Measurements from ENCODE around the gene ZNF256. TPM values are rescaled to one million over a fixed set of nuclear protein-coding genes. Genes with fewer than 3 reads are reported as not detected.

ZNF256 gene
- total RNA-seq, 1 donor from 2014 or later = 3.7 TPM

DNA sequence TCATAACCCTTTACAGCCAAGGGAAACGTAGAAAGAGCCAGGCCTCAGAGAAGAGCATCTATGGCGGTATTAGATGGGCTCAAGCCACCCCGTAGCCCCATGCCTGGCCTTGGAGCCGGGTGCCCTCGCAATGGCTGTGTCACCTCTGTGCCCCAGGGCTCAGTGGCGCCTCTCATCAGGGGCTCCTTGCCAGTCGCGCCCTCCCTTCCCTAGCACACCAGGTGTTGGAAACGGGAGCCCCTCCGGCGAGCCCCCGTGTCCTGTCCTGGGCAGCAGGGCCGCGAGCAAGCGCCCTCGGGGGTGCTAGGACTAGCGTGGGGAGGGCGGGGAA, 453 bp downstream of the ZNF256 start:
- no peak for TF ChIP-seq POLR2AphosphoS5 (IDR thresholded peaks at IDR 0.05; ENCODE audit: insufficient read depth in 1 of 2, low read depth in 1 of 2)
- no peak for TF ChIP-seq POLR2A (IDR thresholded peaks at IDR 0.05)
- TF ChIP-seq, protein P1, sequence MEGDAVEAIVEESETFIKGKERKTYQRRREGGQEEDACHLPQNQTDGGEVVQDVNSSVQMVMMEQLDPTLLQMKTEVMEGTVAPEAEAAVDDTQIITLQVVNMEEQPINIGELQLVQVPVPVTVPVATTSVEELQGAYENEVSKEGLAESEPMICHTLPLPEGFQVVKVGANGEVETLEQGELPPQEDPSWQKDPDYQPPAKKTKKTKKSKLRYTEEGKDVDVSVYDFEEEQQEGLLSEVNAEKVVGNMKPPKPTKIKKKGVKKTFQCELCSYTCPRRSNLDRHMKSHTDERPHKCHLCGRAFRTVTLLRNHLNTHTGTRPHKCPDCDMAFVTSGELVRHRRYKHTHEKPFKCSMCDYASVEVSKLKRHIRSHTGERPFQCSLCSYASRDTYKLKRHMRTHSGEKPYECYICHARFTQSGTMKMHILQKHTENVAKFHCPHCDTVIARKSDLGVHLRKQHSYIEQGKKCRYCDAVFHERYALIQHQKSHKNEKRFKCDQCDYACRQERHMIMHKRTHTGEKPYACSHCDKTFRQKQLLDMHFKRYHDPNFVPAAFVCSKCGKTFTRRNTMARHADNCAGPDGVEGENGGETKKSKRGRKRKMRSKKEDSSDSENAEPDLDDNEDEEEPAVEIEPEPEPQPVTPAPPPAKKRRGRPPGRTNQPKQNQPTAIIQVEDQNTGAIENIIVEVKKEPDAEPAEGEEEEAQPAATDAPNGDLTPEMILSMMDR (IDR thresholded peaks at IDR 0.05) = no peak
- H3K27ac ChIP-seq = peak overlapping the region; percentile 15
- H3K4me1 ChIP-seq = peaks cover 17% of the 10 kb centered on the region
- H3K27me3 ChIP-seq = no peaks in the 10 kb centered on the region
- intact Hi-C loops (cut with DNase I) = no loop called here
- peaks cover 12% of the 10 kb centered on the region for H3K9me3 ChIP-seq
- peaks cover 0 to 26% of the 10 kb centered on the region in 2 donors for H3K36me3 ChIP-seq
- DNase-seq (ENCODE audit: extremely low spot score in 2 of 2) = no peak
- H3K4me3 ChIP-seq = peak overlapping the region; percentile 70 to 80

- TF ChIP-seq POLR2AphosphoS5 (IDR thresholded peaks at IDR 0.05; ENCODE audit: insufficient read depth in 1 of 2, low read depth in 1 of 2) (no peak), POLR2A (IDR thresholded peaks at IDR 0.05) (no peak)
- TF ChIP-seq, protein P1 (IDR thresholded peaks at IDR 0.05) = no peak
- intact Hi-C loops (cut with DNase I) = no loop called here
- peak overlapping the region; percentile 70 to 80 for H3K4me3 ChIP-seq
- no peak overlapping the region for H3K27ac ChIP-seq
- H3K27me3 ChIP-seq = no peaks in the 10 kb centered on the region
- peaks cover 0 to 34% of the 10 kb centered on the region in 2 donors for H3K36me3 ChIP-seq
- DNase-seq (ENCODE audit: extremely low spot score in 2 of 2) = no peak
- H3K9me3 ChIP-seq = peaks cover 18% of the 10 kb centered on the region
- H3K4me1 ChIP-seq = peaks cover 17% of the 10 kb centered on the region
Measured at GRCh38 chr19:57946316-57946715, 1.2 kb downstream of the ZNF256 start.

DNA sequence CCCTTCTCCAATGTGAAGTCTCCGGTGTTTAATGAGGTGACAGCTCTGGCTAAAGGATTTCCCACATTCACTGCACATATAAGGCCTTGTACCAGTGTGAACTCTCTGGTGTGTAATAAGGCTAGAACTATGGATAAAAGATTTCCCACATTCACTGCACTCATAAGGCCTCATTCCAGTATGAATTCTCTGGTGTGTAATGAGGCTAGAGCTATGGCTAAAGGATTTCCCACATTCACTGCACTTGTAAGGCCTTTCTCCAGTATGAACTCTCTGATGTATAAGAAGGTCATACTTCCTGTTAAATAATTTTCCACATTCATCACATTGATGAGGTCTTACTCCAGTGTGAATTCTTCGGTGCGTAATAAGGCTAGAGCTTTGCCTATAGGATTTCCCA, 5.9 kb downstream of the ZNF256 start:
- Histone ChIP-seq H3K27ac (no peak overlapping the region), H3K27me3 (no peaks in the 10 kb centered on the region), H3K36me3 (peaks cover 0 to 73% of the 10 kb centered on the region in 2 donors), H3K4me3 (no peak overlapping the region), H3K4me1 (peaks cover 4% of the 10 kb centered on the region), H3K9me3 (peaks cover 48% of the 10 kb centered on the region)
- DNase-seq (ENCODE audit: extremely low spot score in 2 of 2) = no peak
- intact Hi-C loops (cut with DNase I) = no loop called here
- TF ChIP-seq, protein P1 (IDR thresholded peaks at IDR 0.05) = no peak
- TF ChIP-seq POLR2AphosphoS5 (IDR thresholded peaks at IDR 0.05; ENCODE audit: insufficient read depth in 1 of 2, low read depth in 1 of 2) (no peak), POLR2A (IDR thresholded peaks at IDR 0.05) (no peak)

DNA sequence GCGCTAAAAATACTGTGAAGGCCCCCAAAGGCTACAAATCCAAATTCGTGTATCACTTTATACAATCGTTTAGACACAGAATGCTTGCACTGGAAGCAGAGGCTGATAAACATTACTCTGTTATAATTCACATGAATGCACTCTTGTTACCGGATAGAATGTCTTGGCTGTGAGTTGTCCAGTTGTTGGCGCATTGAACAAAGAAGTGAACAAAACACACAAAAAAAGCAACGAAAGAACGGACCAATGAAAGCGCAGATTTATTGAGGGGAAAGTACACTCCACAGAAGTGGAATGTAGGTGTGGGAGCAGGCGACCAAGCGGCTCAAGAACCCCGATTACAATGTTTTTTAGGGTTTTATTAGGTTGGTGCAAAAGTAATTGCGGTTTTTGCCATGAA, 11.8 kb downstream of the ZNF256 start:
- Histone ChIP-seq H3K4me3 (no peak overlapping the region), H3K9me3 (peaks cover 57% of the 10 kb centered on the region), H3K27ac (no peak overlapping the region), H3K4me1 (peaks cover 10% of the 10 kb centered on the region), H3K36me3 (peaks cover 0 to 51% of the 10 kb centered on the region in 2 donors), H3K27me3 (no peaks in the 10 kb centered on the region)
- intact Hi-C loops (cut with DNase I) = no loop called here
- no peak for DNase-seq (ENCODE audit: extremely low spot score in 2 of 2)
- TF ChIP-seq, protein P1 (IDR thresholded peaks at IDR 0.05) = no peak
- TF ChIP-seq POLR2AphosphoS5 (IDR thresholded peaks at IDR 0.05; ENCODE audit: insufficient read depth in 1 of 2, low read depth in 1 of 2) (no peak), POLR2A (IDR thresholded peaks at IDR 0.05) (no peak)

DNA sequence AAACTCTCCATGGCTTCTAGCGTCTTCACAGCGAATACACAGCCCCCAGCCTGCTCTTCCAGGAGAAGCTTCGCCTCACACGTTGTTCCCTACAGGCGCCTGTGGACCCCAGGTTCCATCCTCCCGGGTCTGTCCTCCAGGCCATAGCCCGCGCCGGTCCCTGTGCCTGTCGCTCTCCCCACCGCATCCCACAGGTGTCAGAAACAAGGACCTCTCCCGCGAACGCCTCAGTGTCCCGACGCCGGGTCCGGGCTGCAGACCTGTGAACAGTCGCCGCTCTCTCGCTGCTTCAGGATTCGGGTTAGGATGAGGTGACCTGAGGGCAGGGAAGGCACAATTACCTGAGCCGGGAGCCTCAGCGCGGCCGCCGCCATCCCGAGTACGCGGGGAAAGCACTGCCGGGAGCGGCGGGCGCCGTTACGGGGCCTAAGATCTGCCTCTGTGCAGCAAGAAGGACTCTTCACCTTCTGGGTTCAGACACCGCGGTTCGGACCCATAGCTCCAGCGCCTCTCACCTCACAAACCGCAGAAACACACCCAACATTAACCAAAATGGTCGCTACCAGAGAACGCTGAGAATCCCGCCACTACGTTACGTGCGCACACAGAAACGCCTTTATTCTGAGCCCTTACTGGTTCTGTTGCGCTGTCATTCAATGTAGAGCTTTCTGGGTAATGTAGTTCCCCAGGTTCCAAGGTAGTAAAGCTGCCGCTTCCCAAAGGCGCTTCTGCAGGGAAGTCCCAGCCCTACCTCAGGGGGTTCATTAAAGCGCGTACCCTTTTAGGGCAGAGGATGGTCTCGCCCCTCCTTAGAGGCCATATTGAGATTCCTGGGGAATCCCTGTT, 12.5 kb downstream of the ZNF256 start, which contains the start of gene ZNF418:
ZNF418 (minus strand) TSS at position 583 of the 846 bp plus-strand sequence. CDS start 1,580 bp downstream, outside the sequence.
- Histone ChIP-seq H3K9me3 (peaks cover 51% of the 10 kb centered on the region), H3K27ac (peak within 1 kb of the TSS; percentile 59), H3K36me3 (peaks cover 0 to 51% of the 10 kb centered on the region in 2 donors), H3K4me1 (peaks cover 10% of the 10 kb centered on the region), H3K27me3 (no peaks in the 10 kb centered on the region), H3K4me3 (peak within 1 kb of the TSS; percentile 42 to 66)
- TF ChIP-seq POLR2AphosphoS5 (IDR thresholded peaks at IDR 0.05; ENCODE audit: insufficient read depth in 1 of 2, low read depth in 1 of 2) (peak; percentile 36 to 82), POLR2A (IDR thresholded peaks at IDR 0.05) (no peak)
- intact Hi-C loops (cut with DNase I) = no loop called here
- no peak for DNase-seq (ENCODE audit: extremely low spot score in 2 of 2)
